DND-41 (cell line): Measurements from ENCODE around the gene PPM1M.

Experiments
- ATAC-seq: fragments of 200-7000 bp; cut with Tn5 transposase; 3 replicates; pipeline ENCODE4 v1.9.1; 2021; ENCODE audit warnings: low read depth; ENCODE audit not compliant: insufficient read depth
- DNase-seq: peaks from one replicate; pipeline ENCODE4 v3.0.0-alpha.2; 2020
- H2AFZ ChIP-seq: 2 replicates; pipeline ENCODE4 v1.6.0; 2012; ENCODE audit warnings: low read depth, low read length
- H3K27ac ChIP-seq: 2 replicates; pipeline ENCODE4 v1.5.1; 2012; ENCODE audit warnings: low read length, inconsistent platforms
- H3K27me3 ChIP-seq: fragments of 200-600 bp; sonication (generic); 2 replicates; pipeline ENCODE4 v1.6.0; 2012; ENCODE audit warnings: low read length, mild to moderate bottlenecking, inconsistent platforms; ENCODE audit not compliant: insufficient read depth, poor library complexity
- H3K36me3 ChIP-seq: 2 replicates; pipeline ENCODE4 v1.5.1; 2012; ENCODE audit warnings: low read length, inconsistent platforms; ENCODE audit not compliant: insufficient read depth
- H3K4me1 ChIP-seq: 2 replicates; pipeline ENCODE4 v1.5.1; 2012; ENCODE audit warnings: mild to moderate bottlenecking, low read length; ENCODE audit not compliant: insufficient read depth
- H3K4me2 ChIP-seq: 2 replicates; pipeline ENCODE4 v1.6.0; 2012; ENCODE audit warnings: mild to moderate bottlenecking, moderate library complexity, low read length, inconsistent platforms; ENCODE audit not compliant: insufficient read depth
- H3K4me3 ChIP-seq, 2 experiments: fragments of 200-600 bp in 1 of 2; shearing (Covaris generic) in 1 of 2; 2 replicates each; pipeline ENCODE4 v1.5.1; 2012 to 2016; ENCODE audit warnings: inconsistent platforms in 2 of 2, low read length in 2 of 2, mild to moderate bottlenecking in 2 of 2, low read depth in 1 of 2, moderate library complexity in 1 of 2
- H3K79me2 ChIP-seq: 2 replicates; pipeline ENCODE4 v1.6.0; 2012; ENCODE audit warnings: low read length, inconsistent platforms; ENCODE audit not compliant: insufficient read depth
- H3K9ac ChIP-seq: 2 replicates; pipeline ENCODE4 v1.6.0; 2012; ENCODE audit warnings: low read depth, mild to moderate bottlenecking, inconsistent platforms, low read length, moderate library complexity
- H3K9me3 ChIP-seq: 2 replicates; pipeline ENCODE4 v1.5.1; 2012; ENCODE audit warnings: low read length, moderate library complexity, mild to moderate bottlenecking, inconsistent platforms; ENCODE audit not compliant: insufficient read depth, severe bottlenecking
- H4K20me1 ChIP-seq: 2 replicates; pipeline ENCODE4 v1.6.0; 2012; ENCODE audit warnings: low read length; ENCODE audit not compliant: insufficient read depth
- CTCF ChIP-seq: IDR thresholded peaks from 2 replicates; pipeline ENCODE4 v1.5.1; 2012; ENCODE audit warnings: borderline replicate concordance, low read length, moderate library complexity, mild to moderate bottlenecking; ENCODE audit not compliant: poor library complexity, severe bottlenecking; ENCODE audit errors: extremely low read depth
- EZH2 ChIP-seq: IDR thresholded peaks from 3 replicates; pipeline ENCODE4 v1.6.1; 2012; ENCODE audit warnings: borderline replicate concordance, low read depth, mild to moderate bottlenecking, moderate library complexity, low read length, inconsistent platforms; ENCODE audit not compliant: severe bottlenecking

PPM1M gene

GRCh38 chr3:52240059-52240885, 5.3 kb upstream of the PPM1M start:
- H3K9me3 ChIP-seq: no peaks in the 10 kb centered on the region
- H3K9ac ChIP-seq: peak overlapping the region; percentile 85
- H3K4me1 ChIP-seq: peaks cover 58% of the 10 kb centered on the region
- H3K4me3 ChIP-seq: peak overlapping the region; percentile 72 to 91; a peak in 3 of 4 replicates
- peaks cover 46% of the 10 kb centered on the region for H3K79me2 ChIP-seq
- peaks cover 6% of the 10 kb centered on the region for H3K36me3 ChIP-seq
- peaks cover 16% of the 10 kb centered on the region for H4K20me1 ChIP-seq
- H3K27me3 ChIP-seq: no peaks in the 10 kb centered on the region
- peak overlapping the region; percentile 91 for H3K4me2 ChIP-seq
- DNase-seq (peak; percentile 82), ATAC-seq (peak; percentile 58)
- TF ChIP-seq CTCF: peak; percentile 37
- TF ChIP-seq EZH2: no peak
- H2AFZ ChIP-seq: no peak overlapping the region
- peak overlapping the region; percentile 86 for H3K27ac ChIP-seq

GRCh38 chr3:52240886-52241370, 4.6 kb upstream of the PPM1M start:
- H3K27ac ChIP-seq: peak overlapping the region; percentile 86
- H3K4me3 ChIP-seq: peak overlapping the region in 1 of 2 experiments; percentile 72; a peak in 1 of 4 replicates
- no peak for DNase-seq

GRCh38 chr3:52242039-52242438, 3.5 kb upstream of the PPM1M start:
- Histone ChIP-seq H3K27ac (no peak overlapping the region), H3K4me1 (peaks cover 60% of the 10 kb centered on the region), H3K4me3 (no peak overlapping the region), H3K4me2 (no peak overlapping the region), H4K20me1 (peaks cover 23% of the 10 kb centered on the region), H3K79me2 (peaks cover 31% of the 10 kb centered on the region), H3K9me3 (no peaks in the 10 kb centered on the region), H2AFZ (no peak overlapping the region), H3K9ac (no peak overlapping the region), H3K27me3 (no peaks in the 10 kb centered on the region), H3K36me3 (no peaks in the 10 kb centered on the region; the same call in 1 of the 2 replicates)
- TF ChIP-seq CTCF (no peak), EZH2 (no peak)
- DNase-seq (no peak), ATAC-seq (no peak)

More at GRCh38 chr3:52240886-52241370, 4.6 kb upstream of the PPM1M start:
- Histone ChIP-seq H2AFZ (no peak overlapping the region), H3K4me1 (peaks cover 57% of the 10 kb centered on the region), H3K27me3 (no peaks in the 10 kb centered on the region), H4K20me1 (peaks cover 16% of the 10 kb centered on the region), H3K4me2 (peak overlapping the region; percentile 91), H3K79me2 (peaks cover 41% of the 10 kb centered on the region), H3K9ac (peak overlapping the region; percentile 6; the same call in 1 of the 2 replicates), H3K9me3 (no peaks in the 10 kb centered on the region), H3K36me3 (no peaks in the 10 kb centered on the region; the same call in 1 of the 2 replicates)
- no peak for ATAC-seq
- TF ChIP-seq CTCF: no peak
- TF ChIP-seq EZH2: no peak
